Measurements from ENCODE around the gene SSR3. TPM values are rescaled to one million over a fixed set of nuclear protein-coding genes. Genes with fewer than 3 reads are reported as not detected.
A peak's percentile ranks its signal among the peaks of the same experiment; 100 is the strongest.

The SSR3 gene
- total RNA-seq, 1 donor from 2014 or later: 562 TPM

- H3K9ac ChIP-seq (ENCODE audit: low read length): no peak overlapping the region
- peaks cover 31% of the 10 kb centered on the region for H3K36me3 Mint-ChIP-seq (ENCODE audit: low read depth, unreplicated experiment)
- H4K20me1 ChIP-seq (ENCODE audit: insufficient read depth, low read length): peaks cover 83% of the 10 kb centered on the region
- peak overlapping the region; percentile 22 for H3K27ac ChIP-seq (ENCODE audit: low read depth, low read length)
- H3K36me3 ChIP-seq (ENCODE audit: insufficient read depth, low read length): peaks cover 90% of the 10 kb centered on the region
- H3K9me3 Mint-ChIP-seq (ENCODE audit: unreplicated experiment): no peaks in the 10 kb centered on the region
- peak overlapping the region; percentile 87 for H3K4me2 ChIP-seq (ENCODE audit: low read length)
- H3K4me1 Mint-ChIP-seq (ENCODE audit: low read depth, unreplicated experiment): peaks cover 77% of the 10 kb centered on the region
- peak overlapping the region; percentile 2 for H3K4me3 Mint-ChIP-seq (ENCODE audit: unreplicated experiment)
- peak overlapping the region; percentile 31 for H3K27ac Mint-ChIP-seq (ENCODE audit: unreplicated experiment)
- no peak overlapping the region for H2AFZ ChIP-seq (ENCODE audit: low read depth, low read length)
- no peaks in the 10 kb centered on the region for H3K27me3 Mint-ChIP-seq (ENCODE audit: low read depth, unreplicated experiment)
- H3K9me3 ChIP-seq (ENCODE audit: insufficient read depth, low read depth, low read length): no peaks in the 10 kb centered on the region
- H3K4me3 ChIP-seq (ENCODE audit: insufficient read depth, low read depth, low read length): no peak overlapping the region
- no peaks in the 10 kb centered on the region for H3K27me3 ChIP-seq (ENCODE audit: insufficient read depth, low read length)
- no peak for FAIRE-seq
- peaks cover 100% of the 10 kb centered on the region for H3K79me2 ChIP-seq (ENCODE audit: insufficient read depth, low read length)
- no peak for TF ChIP-seq EZH2 (IDR thresholded peaks at IDR 0.05; ENCODE audit: insufficient read depth, low read length)
- TF ChIP-seq, protein P1, sequence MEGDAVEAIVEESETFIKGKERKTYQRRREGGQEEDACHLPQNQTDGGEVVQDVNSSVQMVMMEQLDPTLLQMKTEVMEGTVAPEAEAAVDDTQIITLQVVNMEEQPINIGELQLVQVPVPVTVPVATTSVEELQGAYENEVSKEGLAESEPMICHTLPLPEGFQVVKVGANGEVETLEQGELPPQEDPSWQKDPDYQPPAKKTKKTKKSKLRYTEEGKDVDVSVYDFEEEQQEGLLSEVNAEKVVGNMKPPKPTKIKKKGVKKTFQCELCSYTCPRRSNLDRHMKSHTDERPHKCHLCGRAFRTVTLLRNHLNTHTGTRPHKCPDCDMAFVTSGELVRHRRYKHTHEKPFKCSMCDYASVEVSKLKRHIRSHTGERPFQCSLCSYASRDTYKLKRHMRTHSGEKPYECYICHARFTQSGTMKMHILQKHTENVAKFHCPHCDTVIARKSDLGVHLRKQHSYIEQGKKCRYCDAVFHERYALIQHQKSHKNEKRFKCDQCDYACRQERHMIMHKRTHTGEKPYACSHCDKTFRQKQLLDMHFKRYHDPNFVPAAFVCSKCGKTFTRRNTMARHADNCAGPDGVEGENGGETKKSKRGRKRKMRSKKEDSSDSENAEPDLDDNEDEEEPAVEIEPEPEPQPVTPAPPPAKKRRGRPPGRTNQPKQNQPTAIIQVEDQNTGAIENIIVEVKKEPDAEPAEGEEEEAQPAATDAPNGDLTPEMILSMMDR (IDR thresholded peaks at IDR 0.05; ENCODE audit: insufficient read depth, low read depth, low read length): no peak
- peak; percentile 85 for DNase-seq (ENCODE audit: low read depth)
- peaks cover 47% of the 10 kb centered on the region for H3K4me1 ChIP-seq (ENCODE audit: insufficient read depth, low read length)
Observed at GRCh38 chr3:156547637-156548036, 7.3 kb downstream of the SSR3 start.

GRCh38 chr3:156543043-156543555, 11.8 kb downstream of the SSR3 start:
- Mint-ChIP-seq H3K36me3 (ENCODE audit: low read depth, unreplicated experiment) (peaks cover 21% of the 10 kb centered on the region), H3K9me3 (ENCODE audit: unreplicated experiment) (no peaks in the 10 kb centered on the region), H3K4me3 (ENCODE audit: unreplicated experiment) (no peak overlapping the region), H3K27ac (ENCODE audit: unreplicated experiment) (peak overlapping the region; percentile 69), H3K4me1 (ENCODE audit: low read depth, unreplicated experiment) (peaks cover 55% of the 10 kb centered on the region), H3K27me3 (ENCODE audit: low read depth, unreplicated experiment) (no peaks in the 10 kb centered on the region)
- Histone ChIP-seq H3K27me3 (ENCODE audit: insufficient read depth, low read length) (no peaks in the 10 kb centered on the region), H4K20me1 (ENCODE audit: insufficient read depth, low read length) (peaks cover 75% of the 10 kb centered on the region), H3K9ac (ENCODE audit: low read length) (no peak overlapping the region), H3K79me2 (ENCODE audit: insufficient read depth, low read length) (peaks cover 69% of the 10 kb centered on the region), H3K4me1 (ENCODE audit: insufficient read depth, low read length) (peaks cover 11% of the 10 kb centered on the region), H3K36me3 (ENCODE audit: insufficient read depth, low read length) (peaks cover 86% of the 10 kb centered on the region), H3K9me3 (ENCODE audit: insufficient read depth, low read depth, low read length) (no peaks in the 10 kb centered on the region), H3K4me3 (ENCODE audit: insufficient read depth, low read depth, low read length) (no peak overlapping the region), H3K4me2 (ENCODE audit: low read length) (no peak overlapping the region), H3K27ac (ENCODE audit: low read depth, low read length) (peak overlapping the region; percentile 25), H2AFZ (ENCODE audit: low read depth, low read length) (no peak overlapping the region)
- TF ChIP-seq, protein P1 (IDR thresholded peaks at IDR 0.05; ENCODE audit: insufficient read depth, low read depth, low read length): no peak
- TF ChIP-seq EZH2 (IDR thresholded peaks at IDR 0.05; ENCODE audit: insufficient read depth, low read length): no peak
- no peak for DNase-seq (ENCODE audit: low read depth)
- no peak for FAIRE-seq

All from astrocyte (in vitro differentiated cells and primary cell).